GM19328 (cell line): Measurements from ENCODE around the gene BICC1.
"Not testable (repeated sequence)": the region's sequence is repeated elsewhere in the genome, so short reads cannot be mapped to it uniquely, and the experiment has no call there.

Experiments
- ATAC-seq: cut with Tn5 transposase; IDR thresholded peaks from one replicate; pipeline ENCODE4 v1.9.1; 2021; ENCODE audit warnings: mild to moderate bottlenecking, moderate library complexity; ENCODE audit not compliant: unreplicated experiment

The BICC1 gene

GRCh38 chr10:58590152-58590840, 77.6 kb downstream of the BICC1 start:
- no peak for ATAC-seq

DNA sequence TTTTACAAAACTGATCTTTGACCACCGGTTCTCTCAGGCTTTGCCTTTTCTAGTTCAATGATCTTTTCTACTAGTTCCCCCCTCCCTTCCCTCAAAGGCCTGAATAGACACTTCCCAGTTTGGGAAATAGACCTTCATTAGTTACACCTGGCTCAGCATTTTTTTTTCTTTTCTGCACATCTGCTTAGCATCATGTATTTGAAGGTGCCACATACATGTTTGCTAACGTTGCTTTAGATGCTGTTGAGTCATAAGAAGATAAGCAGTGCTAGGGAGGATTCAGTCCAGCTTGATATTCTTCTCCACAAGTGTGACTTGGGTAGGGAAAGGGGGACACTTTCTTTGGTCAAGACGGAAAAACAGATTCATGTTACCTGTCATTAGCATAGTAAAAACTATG, 78.3 kb downstream of the BICC1 start:
- no peak for ATAC-seq

- ATAC-seq: no peak
These were observed 80.3 kb downstream of the BICC1 start for GRCh38 chr10:58593008-58593407.

DNA sequence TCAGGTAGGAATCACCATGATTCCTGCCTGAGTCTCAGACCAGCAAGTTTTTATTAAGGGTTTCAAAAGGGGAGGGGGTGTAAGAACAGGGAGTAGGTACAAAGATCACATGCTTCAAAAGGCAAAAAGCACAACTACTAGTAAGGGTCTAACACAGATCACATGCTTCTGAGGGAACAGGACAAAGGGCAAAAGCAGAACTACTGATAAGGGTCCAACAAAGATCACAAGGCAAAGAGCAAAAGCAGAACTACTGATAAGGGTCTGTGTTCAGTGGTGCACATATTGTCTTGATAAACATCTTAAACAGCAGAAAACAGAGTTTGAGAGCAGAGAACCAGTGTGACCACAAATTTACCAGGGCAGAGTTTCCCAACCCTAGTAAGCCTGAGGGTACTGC, 84.5 kb downstream of the BICC1 start:
- not testable (repeated sequence) for ATAC-seq

DNA sequence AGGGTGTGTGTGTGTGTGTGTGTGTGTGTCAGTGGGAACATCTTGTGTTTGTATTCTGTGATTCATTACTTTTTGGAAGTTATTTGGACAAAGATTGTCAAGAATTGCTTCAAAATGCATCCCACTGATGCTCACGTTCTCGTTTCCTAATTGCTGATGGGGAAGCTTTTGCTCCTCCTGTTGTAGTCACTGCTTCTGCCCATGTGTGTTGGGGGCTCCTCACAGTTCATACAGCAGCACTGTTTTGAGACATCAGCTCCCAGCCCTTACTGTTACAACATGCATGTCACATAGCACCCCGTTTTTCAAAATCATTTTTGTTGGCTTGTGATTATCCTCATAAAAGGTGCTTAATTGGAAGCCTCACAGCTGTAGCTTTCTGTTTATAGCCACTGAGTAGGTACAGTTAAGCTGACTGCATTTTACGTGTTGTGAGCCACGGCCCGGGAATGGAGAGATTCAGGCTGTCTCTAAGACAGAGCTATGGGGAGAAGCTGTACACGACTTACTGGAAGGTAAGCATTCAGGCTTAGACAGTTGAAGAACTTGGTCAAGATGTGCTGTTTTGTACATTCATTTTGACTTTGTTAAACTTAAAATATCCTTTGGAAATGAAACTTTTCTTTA, 87.4 kb downstream of the BICC1 start:
- ATAC-seq: no peak

DNA sequence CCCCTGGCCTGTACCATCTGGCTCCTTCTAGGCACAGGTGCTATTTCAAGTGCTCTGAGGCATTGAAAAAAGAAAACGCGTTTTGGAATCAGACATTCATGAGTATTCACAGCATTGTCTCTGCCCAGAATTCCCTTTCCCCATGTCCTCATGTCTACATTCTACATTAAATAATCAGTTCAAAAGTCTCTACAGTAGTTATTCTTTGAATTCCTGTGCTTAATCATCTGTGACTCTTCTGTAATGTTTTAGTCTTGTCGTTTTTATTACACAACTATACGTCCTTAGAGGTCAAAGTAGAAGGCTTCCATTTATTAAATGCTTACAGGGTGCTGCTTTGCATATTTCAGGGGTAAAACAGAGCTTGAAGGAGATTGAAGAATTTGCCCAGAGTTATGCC, 95.7 kb downstream of the BICC1 start:
- ATAC-seq: no peak

- no peak for ATAC-seq
These were observed 96.3 kb downstream of the BICC1 start for GRCh38 chr10:58608826-58609531.

DNA sequence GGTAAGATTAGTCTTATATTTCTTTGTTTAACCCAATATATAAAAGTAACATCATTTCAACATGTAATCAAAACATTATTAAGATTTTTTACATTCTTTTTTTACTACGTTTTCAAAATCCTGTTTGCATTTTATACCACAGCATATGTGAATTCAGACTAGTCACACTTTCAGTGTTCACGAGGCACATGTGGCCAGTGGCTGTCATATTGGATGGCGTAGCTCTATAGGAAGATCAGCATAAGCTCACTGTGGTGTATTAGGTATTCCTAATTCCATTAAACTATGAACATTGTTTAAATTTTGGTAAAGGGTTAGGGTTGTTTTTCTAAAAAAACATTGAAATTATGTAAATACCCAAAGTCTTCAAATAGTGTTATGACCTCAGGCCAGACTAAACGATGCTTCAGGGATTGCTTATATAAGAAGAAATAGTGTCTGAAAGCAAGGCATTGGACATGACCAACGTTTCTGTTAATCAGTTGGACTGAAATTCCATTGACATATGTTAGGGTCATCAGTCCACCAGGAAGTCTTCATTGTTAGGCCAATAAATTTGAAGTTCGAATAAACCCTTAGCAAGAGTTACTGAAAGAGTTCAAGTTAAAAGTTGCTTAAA, 97.0 kb downstream of the BICC1 start:
- no peak for ATAC-seq

- ATAC-seq: no peak
These were observed 102.7 kb downstream of the BICC1 start for GRCh38 chr10:58615237-58615935.

DNA sequence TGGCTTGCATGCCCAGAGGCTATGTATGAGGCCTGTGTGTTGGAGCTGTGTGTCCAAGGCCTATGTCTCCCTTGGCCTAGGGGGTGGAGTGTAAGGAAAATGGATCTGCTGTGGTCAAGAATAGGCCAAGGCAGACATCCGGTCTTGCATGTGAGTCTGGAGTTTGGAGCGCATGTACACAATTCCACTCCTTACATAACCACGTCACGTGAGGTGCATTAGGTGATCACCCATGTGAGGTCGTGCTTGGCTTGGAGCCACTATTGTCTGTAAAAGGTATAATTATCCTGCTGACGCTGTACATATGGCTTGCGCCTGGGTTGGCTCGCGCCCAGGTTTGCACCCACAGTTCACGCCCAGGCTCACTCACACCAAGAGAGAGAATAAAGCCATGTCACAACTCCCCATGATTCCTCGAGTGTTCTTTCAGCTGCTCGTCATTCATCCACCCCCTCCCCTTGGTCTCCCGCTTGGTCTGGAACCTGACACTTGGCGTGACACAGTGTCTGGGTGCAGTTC, 105.5 kb downstream of the BICC1 start:
- ATAC-seq: no peak

- no peak for ATAC-seq
These were observed 108.9 kb downstream of the BICC1 start for GRCh38 chr10:58621379-58622077.

DNA sequence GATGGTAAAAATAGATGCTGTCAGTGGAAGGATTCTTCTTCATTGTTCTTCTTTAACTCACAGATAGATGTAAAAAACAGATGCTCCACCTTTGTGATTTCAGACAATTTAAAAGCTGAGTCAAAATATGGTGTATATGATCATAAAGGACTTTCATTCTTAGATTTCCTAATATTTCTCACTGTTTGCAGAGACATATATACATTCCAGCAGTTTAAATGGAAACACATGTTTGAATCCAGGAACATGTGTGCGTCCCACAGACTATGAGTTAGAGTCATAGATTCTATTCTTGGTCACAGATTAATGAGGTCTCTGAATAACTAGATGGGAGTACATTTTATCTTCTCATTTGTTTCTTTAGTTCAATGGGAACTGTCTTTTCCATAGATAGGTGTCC, 109.6 kb downstream of the BICC1 start:
- ATAC-seq: no peak

- ATAC-seq: no peak
These were observed 112.4 kb downstream of the BICC1 start for GRCh38 chr10:58625070-58625469.

DNA sequence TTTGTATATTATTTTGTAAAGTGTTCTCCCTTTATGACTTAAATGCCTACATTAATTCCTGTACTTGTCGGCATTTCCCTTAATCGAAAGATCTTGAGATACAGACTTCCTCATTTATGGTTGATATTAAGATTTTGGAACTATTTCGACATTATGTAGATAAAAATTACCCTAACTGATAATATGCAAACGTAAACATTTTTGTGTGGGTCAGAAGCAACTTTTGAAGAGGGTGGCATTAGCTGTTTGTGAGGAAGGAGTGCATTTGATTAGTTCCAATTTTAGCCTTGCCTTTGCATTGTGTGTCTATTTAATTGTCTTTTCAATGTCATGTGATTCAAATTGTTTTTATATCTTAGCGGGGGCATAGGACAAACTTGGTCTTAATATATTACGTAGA, 114.7 kb downstream of the BICC1 start:
- ATAC-seq: no peak

GRCh38 chr10:58631715-58632114, 119.0 kb downstream of the BICC1 start:
- ATAC-seq: no peak

DNA sequence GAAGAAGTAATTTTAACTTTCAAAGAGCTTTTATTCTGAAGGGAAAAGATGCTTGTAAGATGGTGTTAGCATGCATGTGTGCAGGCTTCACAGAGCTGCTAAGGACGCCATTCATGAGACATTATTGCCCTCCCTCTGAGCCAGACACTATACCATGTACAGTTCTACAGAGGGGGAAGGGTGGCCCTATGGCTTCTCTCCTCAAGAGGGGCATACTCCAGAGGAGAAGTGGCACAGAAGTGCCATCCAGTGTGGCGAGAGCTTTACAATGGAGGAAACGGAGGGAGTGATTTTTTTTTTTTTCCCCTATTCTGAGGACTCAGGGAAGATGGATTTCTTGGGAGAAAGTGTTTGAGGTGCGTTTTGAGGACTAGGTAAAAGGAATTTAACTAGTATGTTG, 119.5 kb downstream of the BICC1 start:
- no peak for ATAC-seq

DNA sequence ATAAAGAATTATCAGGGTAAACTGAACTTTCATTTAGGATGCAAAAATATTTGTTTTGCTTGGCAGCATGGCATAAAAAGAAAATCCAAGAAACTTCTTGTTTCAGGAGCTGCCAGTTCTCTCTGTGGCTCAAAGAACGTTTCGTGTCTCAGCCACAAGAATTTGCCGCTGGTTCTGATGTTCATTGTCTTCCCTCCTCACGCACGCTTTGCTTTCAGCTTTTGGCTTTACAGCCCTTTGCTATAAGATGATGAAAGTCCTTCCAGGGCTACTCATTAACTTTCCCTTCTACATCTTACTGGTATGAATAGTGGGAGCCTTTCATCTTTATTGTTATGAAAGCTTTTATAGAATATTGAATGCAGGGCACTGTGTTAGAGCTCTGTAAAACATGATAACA, 124.7 kb downstream of the BICC1 start:
- ATAC-seq: no peak

DNA sequence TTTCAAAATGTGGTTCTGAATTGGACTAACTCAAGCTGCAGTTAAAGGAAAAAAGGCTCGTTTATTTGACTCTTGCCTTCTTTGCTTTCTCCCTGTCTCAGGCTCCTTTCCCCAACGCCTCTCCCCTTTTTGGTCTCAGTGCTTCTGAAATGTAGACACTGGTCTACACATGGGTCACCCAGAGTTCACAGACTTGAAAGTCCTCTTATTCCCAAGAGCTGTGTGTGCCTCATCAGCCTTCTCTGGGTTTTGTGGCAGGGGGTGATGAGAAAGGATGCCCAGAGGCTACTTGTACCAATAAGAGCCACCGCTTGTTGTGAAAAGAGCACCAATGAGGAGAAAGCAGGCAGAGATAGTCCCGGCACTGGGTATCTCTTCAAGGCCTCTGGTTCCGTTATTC, 125.7 kb downstream of the BICC1 start:
- ATAC-seq: no peak

DNA sequence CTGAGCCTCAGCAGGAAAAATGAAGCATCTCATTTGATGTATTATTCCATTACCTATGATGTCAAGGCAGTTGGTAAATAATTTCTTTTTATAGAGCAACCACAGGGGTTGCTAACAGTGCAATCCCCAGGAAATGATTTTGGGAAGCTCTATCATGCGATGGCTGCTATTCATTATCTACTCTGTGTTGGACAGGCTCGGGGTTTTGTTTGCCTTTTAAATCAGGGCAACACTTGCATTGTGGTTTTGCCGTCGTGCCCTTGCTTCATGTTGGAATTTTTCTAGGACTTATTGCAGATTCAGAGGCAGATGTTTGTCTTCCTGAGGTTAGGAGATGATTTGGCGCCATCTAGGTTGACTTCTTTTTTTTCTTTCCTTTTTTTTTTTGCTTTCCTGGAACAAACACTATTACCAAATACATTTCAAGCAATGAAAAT, 128.4 kb downstream of the BICC1 start:
- no peak for ATAC-seq

DNA sequence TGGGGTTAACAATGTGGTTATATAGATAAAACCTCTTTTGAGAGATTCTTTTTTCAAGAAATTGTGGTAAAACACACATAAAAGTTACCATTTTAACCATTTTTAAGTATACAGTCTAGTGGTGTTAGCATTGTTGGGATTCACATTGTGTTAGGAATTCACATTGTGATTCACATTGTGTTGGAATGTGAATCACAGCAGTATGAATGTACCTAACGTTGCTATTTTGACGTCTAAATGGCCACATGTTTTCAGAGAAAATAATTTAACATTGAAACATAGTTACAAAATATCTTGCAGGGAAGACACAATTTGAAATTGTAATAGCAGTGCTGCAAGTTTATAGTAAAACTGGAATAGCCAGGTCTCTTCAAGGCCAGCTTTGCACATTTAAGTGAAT, 129.0 kb downstream of the BICC1 start:
- ATAC-seq: no peak
